ENCODE measurements around the gene EPHA8.

DNA sequence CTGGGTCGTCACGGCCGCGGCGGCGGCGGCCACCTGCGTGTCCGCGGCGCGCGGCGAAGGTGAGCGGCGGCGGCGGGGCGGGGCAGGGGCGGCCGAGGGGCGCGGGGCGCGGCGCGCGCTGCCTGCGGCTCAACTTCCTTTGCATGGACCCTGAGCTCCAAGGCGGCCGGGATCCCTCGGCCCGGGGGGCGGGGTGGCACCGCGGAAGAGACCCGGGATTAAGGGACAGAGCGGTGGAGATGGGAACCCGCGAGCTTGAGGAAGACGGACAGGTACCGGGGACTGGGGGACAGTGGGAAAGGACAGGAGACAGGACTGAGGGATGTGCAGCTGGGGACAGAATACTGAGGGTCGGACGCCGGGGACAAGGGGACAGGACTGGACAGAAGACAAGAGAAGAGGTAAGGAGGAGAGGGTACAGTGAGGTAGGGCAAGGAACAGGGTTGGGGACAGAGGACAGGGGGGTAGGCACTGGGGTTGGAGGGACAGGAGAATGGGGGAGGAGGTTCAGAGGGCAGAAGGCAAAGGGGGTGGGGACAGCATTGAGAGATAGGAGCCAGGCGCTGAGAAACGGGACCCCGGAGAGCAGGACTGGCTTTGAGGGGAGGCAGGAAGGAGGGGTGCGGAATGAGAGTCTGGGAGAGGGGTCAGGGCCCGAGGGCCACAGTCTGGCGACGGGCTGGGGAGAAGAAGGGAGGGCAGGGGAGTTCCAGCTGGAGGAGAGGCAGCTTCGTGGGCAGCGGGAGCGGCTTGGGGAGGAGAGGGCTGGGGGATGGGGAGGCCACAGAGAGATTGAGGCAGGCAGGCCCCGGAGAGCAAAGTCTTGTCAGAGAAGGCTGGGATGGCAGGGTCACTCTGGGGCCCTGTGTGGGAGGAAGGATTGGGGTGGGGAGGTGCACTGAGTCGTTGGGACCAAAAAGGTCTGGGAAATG is 648 bp downstream of the EPHA8 start:
- TF ChIP-seq, protein P1, sequence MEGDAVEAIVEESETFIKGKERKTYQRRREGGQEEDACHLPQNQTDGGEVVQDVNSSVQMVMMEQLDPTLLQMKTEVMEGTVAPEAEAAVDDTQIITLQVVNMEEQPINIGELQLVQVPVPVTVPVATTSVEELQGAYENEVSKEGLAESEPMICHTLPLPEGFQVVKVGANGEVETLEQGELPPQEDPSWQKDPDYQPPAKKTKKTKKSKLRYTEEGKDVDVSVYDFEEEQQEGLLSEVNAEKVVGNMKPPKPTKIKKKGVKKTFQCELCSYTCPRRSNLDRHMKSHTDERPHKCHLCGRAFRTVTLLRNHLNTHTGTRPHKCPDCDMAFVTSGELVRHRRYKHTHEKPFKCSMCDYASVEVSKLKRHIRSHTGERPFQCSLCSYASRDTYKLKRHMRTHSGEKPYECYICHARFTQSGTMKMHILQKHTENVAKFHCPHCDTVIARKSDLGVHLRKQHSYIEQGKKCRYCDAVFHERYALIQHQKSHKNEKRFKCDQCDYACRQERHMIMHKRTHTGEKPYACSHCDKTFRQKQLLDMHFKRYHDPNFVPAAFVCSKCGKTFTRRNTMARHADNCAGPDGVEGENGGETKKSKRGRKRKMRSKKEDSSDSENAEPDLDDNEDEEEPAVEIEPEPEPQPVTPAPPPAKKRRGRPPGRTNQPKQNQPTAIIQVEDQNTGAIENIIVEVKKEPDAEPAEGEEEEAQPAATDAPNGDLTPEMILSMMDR (IDR thresholded peaks at IDR 0.05), result no peak
- TF ChIP-seq EP300 (IDR thresholded peaks at IDR 0.05), result no peak
